SK-N-SH treated with all-trans-retinoic acid at 6 μM for 48 hours (cell line): Measurements from ENCODE around the gene TNIK.

Experiments used
- ATAC-seq: fragments of 200-7000 bp; cut with Tn5 transposase; 3 replicates; pipeline ENCODE4 v1.9.1; 2020; ENCODE audit warnings: mild to moderate bottlenecking, moderate library complexity
- BACH2 ChIP-seq: fragments of 250-450 bp; sonication (Bioruptor Pico); IDR thresholded peaks from 2 replicates; pipeline ENCODE4 v1.9.0; 2021; ENCODE audit warnings: mild to moderate bottlenecking, borderline replicate concordance
- CREB5 ChIP-seq: fragments of 250-450 bp; sonication (Bioruptor Pico); IDR thresholded peaks from 2 replicates; pipeline ENCODE4 v1.5.1; 2020; ENCODE audit warnings: low read depth, mild to moderate bottlenecking, moderate library complexity
- CSDC2 ChIP-seq: fragments of 250-450 bp; sonication (Bioruptor Pico); IDR thresholded peaks from 2 replicates; pipeline ENCODE4 v1.5.0; 2020; ENCODE audit warnings: mild to moderate bottlenecking, moderate library complexity
- ESRRG ChIP-seq: fragments of 250-450 bp; sonication (Bioruptor Pico); IDR thresholded peaks from 2 replicates; pipeline ENCODE4 v1.6.1; 2021; ENCODE audit warnings: mild to moderate bottlenecking
- GLIS3 ChIP-seq: fragments of 250-450 bp; sonication (Bioruptor Pico); IDR thresholded peaks from 2 replicates; pipeline ENCODE4 v1.5.0; 2020; ENCODE audit warnings: mild to moderate bottlenecking, moderate library complexity
- ISL1 ChIP-seq: fragments of 250-450 bp; sonication (Bioruptor Pico); IDR thresholded peaks from 2 replicates; pipeline ENCODE4 v2.1.2; 2022; ENCODE audit warnings: mild to moderate bottlenecking, moderate library complexity
- OSR1 ChIP-seq: fragments of 250-450 bp; sonication (Bioruptor Pico); IDR thresholded peaks from 2 replicates; pipeline ENCODE4 v1.8.0; 2022; ENCODE audit warnings: moderate library complexity, mild to moderate bottlenecking, inconsistent platforms
- PATZ1 ChIP-seq: fragments of 250-450 bp; sonication (Bioruptor Pico); IDR thresholded peaks from 2 replicates; pipeline ENCODE4 v1.8.0; 2020; ENCODE audit warnings: mild to moderate bottlenecking, moderate library complexity, borderline replicate concordance
- PPARA ChIP-seq: fragments of 250-450 bp; sonication (Bioruptor Pico); IDR thresholded peaks from 2 replicates; pipeline ENCODE4 v1.5.0; 2020; ENCODE audit warnings: mild to moderate bottlenecking, borderline replicate concordance
- RARB ChIP-seq: fragments of 250-450 bp; sonication (Bioruptor Pico); IDR thresholded peaks from 2 replicates; pipeline ENCODE4 v1.8.0; 2021; ENCODE audit warnings: mild to moderate bottlenecking, moderate library complexity
- SNAI2 ChIP-seq: fragments of 250-450 bp; sonication (Bioruptor Pico); IDR thresholded peaks from 2 replicates; pipeline ENCODE4 v1.5.0; 2020; ENCODE audit warnings: mild to moderate bottlenecking, moderate library complexity
- TCF4 ChIP-seq: fragments of 250-450 bp; sonication (Bioruptor Pico); IDR thresholded peaks from 2 replicates; pipeline ENCODE4 v1.8.0; 2021; ENCODE audit warnings: mild to moderate bottlenecking, moderate library complexity, borderline replicate concordance
- TOX ChIP-seq: fragments of 250-450 bp; sonication (Bioruptor Pico); IDR thresholded peaks from 2 replicates; pipeline ENCODE4 v1.8.0; 2021; ENCODE audit warnings: mild to moderate bottlenecking, moderate library complexity, borderline replicate concordance
- TSHZ2 ChIP-seq: fragments of 250-450 bp; sonication (Bioruptor Pico); IDR thresholded peaks from 2 replicates; pipeline ENCODE4 v1.5.0; 2020; ENCODE audit warnings: mild to moderate bottlenecking, moderate library complexity
- ZFP3 ChIP-seq: fragments of 250-450 bp; sonication (Bioruptor Pico); IDR thresholded peaks from 2 replicates; pipeline ENCODE4 v1.5.0; 2020; ENCODE audit warnings: mild to moderate bottlenecking, moderate library complexity
- ZFP30 ChIP-seq: fragments of 450-650 bp; formaldehyde crosslinking; IDR thresholded peaks from 2 replicates; pipeline ENCODE4 v1.5.0; 2022; ENCODE audit warnings: mild to moderate bottlenecking, moderate library complexity
- ZNF565 ChIP-seq: fragments of 450-650 bp; formaldehyde crosslinking; conservative IDR thresholded peaks from 2 replicates; pipeline ENCODE4 v1.5.0; 2020; ENCODE audit warnings: low read depth, mild to moderate bottlenecking, moderate library complexity
- ZNF70 ChIP-seq: fragments of 450-650 bp; formaldehyde crosslinking; IDR thresholded peaks from 2 replicates; pipeline ENCODE4 v1.5.0; 2020; ENCODE audit warnings: mild to moderate bottlenecking, moderate library complexity
- ZNF8 ChIP-seq: fragments of 450-650 bp; formaldehyde crosslinking; IDR thresholded peaks from 2 replicates; pipeline ENCODE4 v1.5.0; 2020; ENCODE audit warnings: mild to moderate bottlenecking, moderate library complexity
- TF ChIP-seq, protein P1 (sequence below): fragments of 250-450 bp; sonication (Bioruptor Pico); IDR thresholded peaks from 2 replicates; pipeline ENCODE4 v1.8.0; 2021; ENCODE audit warnings: low read depth, mild to moderate bottlenecking, moderate library complexity, borderline replicate concordance

TNIK gene

GRCh38 chr3:171255236-171255806, 204.9 kb downstream of the TNIK start:
- no peak for ATAC-seq
- TF ChIP-seq ZNF565 (CRISPR knock-in tag) (no peak), PATZ1 (CRISPR knock-in tag) (no peak), RARB (no peak), BACH2 (CRISPR knock-in tag) (no peak), ESRRG (CRISPR knock-in tag) (no peak), ZNF8 (no peak), TCF4 (CRISPR knock-in tag) (no peak), ZFP3 (no peak), OSR1 (CRISPR knock-in tag) (no peak), CREB5 (CRISPR knock-in tag) (no peak), SNAI2 (CRISPR knock-in tag) (no peak), CSDC2 (CRISPR knock-in tag) (no peak), ZNF70 (CRISPR knock-in tag) (no peak), ISL1 (CRISPR knock-in tag) (no peak), TOX (no peak), PPARA (CRISPR knock-in tag) (no peak), ZFP30 (CRISPR knock-in tag) (no peak)

DNA sequence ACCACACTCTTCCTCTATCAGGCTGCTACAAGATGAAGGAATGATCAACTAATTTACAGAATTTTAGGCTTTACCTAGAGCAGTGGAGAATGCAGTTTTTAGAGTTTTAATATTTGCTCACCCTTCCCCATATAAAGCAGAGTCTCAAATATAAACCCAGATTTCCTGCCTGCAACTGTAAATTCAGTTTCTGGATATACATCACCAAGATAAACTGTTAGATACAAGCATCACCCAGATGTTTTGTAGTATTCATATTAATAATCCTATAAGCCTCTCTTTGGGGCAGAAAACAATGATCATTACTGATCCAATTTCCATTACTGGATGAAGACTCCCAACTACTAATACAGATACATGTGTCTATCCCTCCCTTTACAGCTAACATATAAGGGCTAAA, 205.9 kb downstream of the TNIK start:
- TF ChIP-seq CREB5 (CRISPR knock-in tag), result no peak
- no peak for TF ChIP-seq ISL1 (CRISPR knock-in tag)
- TF ChIP-seq CSDC2 (CRISPR knock-in tag), result no peak
- TF ChIP-seq BACH2 (CRISPR knock-in tag), result no peak
- TF ChIP-seq TSHZ2, result no peak
- ATAC-seq, result no peak

GRCh38 chr3:171251835-171252234, 208.4 kb downstream of the TNIK start:
- TF ChIP-seq TSHZ2, result no peak
- no peak for TF ChIP-seq BACH2 (CRISPR knock-in tag)
- no peak for TF ChIP-seq OSR1 (CRISPR knock-in tag)
- TF ChIP-seq PPARA (CRISPR knock-in tag), result no peak
- no peak for TF ChIP-seq TCF4 (CRISPR knock-in tag)
- TF ChIP-seq, protein P1, sequence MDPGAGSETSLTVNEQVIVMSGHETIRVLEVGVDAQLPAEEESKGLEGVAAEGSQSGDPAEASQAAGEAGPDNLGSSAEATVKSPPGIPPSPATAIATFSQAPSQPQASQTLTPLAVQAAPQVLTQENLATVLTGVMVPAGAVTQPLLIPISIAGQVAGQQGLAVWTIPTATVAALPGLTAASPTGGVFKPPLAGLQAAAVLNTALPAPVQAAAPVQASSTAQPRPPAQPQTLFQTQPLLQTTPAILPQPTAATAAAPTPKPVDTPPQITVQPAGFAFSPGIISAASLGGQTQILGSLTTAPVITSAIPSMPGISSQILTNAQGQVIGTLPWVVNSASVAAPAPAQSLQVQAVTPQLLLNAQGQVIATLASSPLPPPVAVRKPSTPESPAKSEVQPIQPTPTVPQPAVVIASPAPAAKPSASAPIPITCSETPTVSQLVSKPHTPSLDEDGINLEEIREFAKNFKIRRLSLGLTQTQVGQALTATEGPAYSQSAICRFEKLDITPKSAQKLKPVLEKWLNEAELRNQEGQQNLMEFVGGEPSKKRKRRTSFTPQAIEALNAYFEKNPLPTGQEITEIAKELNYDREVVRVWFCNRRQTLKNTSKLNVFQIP (CRISPR knock-in tag), result no peak
- no peak for TF ChIP-seq GLIS3 (CRISPR knock-in tag)
- TF ChIP-seq SNAI2 (CRISPR knock-in tag), result no peak
- TF ChIP-seq ZFP30 (CRISPR knock-in tag), result no peak
- no peak for TF ChIP-seq ZNF70 (CRISPR knock-in tag)
- TF ChIP-seq ZNF8, result no peak
- no peak for TF ChIP-seq ESRRG (CRISPR knock-in tag)
- no peak for TF ChIP-seq RARB
- TF ChIP-seq ZFP3, result no peak
- no peak for TF ChIP-seq CREB5 (CRISPR knock-in tag)
- TF ChIP-seq TOX, result no peak
- TF ChIP-seq PATZ1 (CRISPR knock-in tag), result no peak
- ATAC-seq, result no peak
